Posterior cingulate gyrus (tissue), 11 donors: ENCODE results near the gene TENT4A.

Experiments used
- DNase-seq, 10 donors: peaks; one replicate each; pipeline versions ENCODE4 v3.0.0 to v3.0.0-alpha.2; 2020 to 2021; ENCODE audit warnings: mixed read lengths in 3 of 10
- intact Hi-C: fragments of 100-400 bp; cut with DNase I; formaldehyde crosslinking; loops from one replicate; pipeline ENCODE4 v1.15.1; 2023

Gene TENT4A

GRCh38 chr5:6785861-6786180 is 72.6 kb downstream of the TENT4A start:
- DNase-seq = no peak
- intact Hi-C loops = no loop called here

GRCh38 chr5:6786786-6787495 is 73.7 kb downstream of the TENT4A start:
- no peak for DNase-seq
- intact Hi-C loops = no loop called here

DNA sequence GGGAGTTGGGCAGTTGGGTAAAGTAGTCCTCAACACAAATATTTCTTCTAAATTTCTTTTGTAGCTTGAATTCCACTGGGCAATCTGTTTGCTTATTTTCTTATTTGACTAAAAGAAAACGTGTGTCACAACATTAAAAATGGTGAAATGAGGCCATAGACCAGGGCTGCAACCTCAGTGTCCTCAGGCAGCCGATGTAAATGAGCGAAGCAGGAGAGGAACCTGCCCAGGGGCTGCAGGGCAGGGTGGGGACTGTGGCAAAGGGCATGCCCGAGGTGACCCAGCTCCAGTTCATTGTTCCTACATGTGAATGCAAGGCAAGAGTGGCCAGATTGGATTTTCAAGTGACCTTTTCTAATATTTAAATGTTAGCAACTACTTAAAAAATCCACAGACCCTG is 74.7 kb downstream of the TENT4A start:
- no peak for DNase-seq
- intact Hi-C loops = no loop called here

DNA sequence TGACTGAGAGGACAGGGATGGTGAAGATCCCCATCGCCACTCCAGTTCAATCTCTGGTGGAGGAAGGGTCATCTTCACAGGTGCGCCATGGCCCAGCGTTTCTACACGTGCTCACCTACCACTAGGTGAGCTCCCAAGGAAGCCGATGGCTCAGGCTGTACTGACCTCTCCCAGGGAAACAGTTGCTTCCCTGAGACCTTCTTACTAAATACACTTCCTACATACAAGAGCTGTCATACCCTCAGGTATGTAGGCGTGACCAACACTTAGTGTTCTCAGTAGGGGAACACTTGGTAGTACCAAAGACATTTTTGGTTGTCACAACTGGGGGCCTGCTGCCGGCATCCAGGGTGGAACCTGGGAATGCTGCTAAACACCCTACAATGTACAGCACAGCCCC is 75.2 kb downstream of the TENT4A start:
- intact Hi-C loops = no loop called here
- DNase-seq = peak in 1 of 10 donors; percentile 41

DNA sequence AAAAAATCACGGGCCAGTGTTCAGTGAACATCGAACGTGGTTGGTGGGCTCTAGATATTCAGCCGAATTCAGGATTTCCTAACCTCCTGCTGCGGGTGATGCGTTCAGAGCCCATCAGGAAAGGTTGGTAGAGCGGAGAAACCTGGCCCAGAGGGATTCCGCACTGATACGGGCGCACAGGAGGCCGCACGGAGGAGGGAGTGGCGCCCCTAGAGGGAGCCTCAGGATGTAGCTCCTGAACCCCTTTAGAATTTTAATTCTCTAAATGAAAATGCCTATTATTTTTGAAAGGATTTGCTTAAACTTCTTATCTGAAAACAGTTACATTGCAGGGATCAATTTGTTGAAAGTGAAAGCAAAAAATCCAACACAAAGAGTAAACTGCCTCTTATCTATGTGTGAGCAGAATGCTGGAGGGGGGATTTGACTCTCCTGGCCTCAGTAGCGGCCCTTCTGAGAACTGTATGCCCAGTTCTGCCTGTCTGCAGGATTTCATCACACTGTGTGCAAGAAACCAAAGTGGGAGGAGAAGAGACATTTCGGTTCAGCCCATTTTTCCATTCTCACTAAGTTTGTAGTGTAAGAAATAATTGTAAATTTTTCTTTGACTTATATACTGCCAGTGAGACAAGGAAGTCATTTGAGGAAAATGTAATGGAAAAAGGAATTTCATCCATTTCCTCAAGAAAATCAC is 75.9 kb downstream of the TENT4A start:
- intact Hi-C loops = no loop called here
- peak in 1 of 10 donors; percentile 49 for DNase-seq

- no peak for DNase-seq
- intact Hi-C loops = no loop called here
These were observed 77.2 kb downstream of the TENT4A start for GRCh38 chr5:6790346-6790865.

GRCh38 chr5:6791031-6791430 is 77.8 kb downstream of the TENT4A start:
- DNase-seq = peak in 1 of 10 donors; percentile 68
- intact Hi-C loops = no loop called here

DNA sequence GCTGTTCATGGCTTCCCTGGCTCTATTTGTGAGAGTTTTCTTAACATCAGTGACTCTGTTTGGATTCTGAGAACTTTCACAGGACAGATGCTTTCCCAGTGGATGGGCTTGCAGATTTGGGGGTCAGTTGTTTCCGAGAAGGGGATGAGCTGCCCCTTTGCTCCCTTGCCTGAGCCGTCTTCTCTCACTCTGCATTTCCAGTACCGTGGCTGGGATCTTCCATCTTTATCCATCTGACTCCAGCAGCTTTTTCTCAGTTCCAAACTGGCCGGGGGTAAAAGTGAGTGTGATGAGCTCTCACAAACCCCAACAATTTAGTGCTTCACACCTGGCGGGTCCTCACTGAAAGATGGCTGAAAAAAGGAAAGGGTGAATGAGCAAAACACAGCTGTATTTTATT is 79.1 kb downstream of the TENT4A start:
- intact Hi-C loops = no loop called here
- no peak for DNase-seq

DNA sequence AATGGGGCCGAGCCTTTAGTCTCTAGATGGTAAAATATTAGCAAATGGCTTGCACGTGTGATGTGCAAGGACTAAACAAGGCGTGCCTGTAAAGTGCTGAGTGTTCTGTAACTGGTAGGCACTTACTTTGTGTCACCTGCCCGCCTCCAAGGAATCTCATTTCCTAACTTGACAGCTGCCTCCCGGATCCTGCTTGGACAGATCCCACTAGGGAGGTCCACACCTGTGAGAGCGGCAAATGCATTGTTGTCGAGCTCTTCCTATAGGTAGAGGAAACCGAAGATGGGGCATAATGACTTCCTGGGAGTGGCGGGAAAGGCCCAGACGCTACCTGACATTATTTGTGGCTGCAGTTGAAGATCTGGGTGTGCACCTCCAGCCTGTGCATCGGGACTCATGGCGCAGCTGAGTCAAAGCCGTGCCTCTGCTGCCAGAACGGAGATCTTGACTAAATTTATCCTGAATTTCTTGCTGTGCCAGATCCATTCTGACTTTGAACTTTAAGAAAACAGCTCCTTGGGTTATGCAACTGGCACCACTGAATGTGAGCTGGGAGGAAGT is 79.8 kb downstream of the TENT4A start:
- intact Hi-C loops = no loop called here
- peak in 5 of 10 donors; percentile 22 to 84 (median 51) for DNase-seq

- intact Hi-C loops = no loop called here
- no peak for DNase-seq
These were observed 88.0 kb downstream of the TENT4A start for GRCh38 chr5:6801236-6801635.

DNA sequence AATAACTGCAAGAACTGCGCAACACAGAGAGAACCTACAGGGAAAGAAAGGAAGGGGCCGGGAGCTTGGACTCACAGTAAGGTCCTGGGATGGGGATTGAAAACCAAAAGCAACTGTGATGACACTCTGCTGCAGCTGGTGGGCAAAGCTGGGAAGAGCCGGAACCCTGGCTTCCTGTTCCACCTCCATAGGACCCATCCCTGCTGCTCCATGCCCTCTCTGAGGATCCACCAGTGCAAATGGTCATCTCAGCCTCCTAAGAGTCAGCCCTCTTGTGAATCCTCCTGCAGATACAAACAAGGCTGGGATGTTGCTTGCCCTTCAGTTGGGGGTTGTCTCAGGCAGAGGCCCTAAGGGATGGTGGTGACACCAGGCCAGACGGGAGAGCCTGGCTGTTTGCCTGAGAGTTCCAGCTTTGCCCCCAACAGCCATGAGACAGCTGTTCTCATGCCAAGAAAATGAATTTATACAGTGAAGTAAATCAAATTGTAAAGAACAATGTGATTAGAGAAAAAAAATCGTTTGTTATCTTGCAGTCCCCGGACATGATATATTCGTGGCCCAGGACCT is 90.8 kb downstream of the TENT4A start:
- DNase-seq = no peak
- intact Hi-C loops = no loop called here

DNA sequence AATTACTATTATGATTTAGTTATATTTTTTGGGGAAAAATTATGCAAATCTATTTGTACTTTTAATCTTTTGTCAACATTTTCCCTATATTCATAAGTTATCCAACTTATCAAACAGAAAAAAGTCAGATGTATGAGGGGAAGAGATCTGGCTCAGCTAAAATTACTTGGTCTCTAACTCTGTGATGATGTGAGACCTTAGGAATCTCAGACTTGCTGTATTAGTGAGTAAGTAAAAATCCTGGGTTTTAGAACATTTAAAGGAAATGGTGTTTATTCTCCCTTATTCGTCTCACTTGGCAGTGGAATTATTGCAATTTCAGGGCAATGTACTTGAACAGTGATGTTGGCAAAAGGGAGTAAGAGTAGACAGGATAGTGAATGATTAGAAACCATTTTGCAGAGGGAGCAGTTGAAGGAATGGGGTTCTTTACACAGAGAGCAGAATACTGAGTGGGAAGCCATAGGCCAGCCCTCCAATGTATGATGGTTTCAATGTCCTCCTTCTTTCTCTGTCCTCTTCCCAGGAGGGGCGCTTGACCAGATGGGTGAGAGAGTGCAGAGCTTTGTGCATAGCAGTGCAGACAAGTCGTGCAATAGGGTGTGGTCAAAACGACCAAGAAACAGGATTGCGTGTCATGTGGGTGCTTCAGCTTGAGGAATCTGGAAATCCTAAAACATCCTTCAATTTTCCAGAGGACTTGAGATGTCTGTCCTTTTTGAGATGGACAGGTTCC is 91.7 kb downstream of the TENT4A start:
- DNase-seq = no peak
- intact Hi-C loops = no loop called here

DNA sequence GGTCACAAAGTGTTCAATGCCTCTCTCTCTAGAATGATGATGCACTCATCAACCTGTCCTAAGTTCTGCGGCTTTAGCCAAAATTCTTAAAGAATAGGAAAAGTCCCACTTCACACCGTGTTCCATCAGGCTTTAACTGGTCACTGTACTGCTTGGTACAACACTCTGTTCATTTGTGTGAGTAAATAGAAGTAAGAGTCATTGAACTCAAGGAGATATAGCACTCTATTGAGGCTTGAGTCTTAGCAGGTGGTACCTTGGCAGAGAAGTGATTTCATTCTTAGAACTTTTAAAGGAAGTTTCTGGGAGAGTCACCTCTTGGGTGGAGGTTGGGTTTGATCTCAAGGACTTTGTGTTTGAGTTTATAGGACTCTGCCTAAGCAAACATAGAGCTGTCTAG is 92.6 kb downstream of the TENT4A start:
- intact Hi-C loops = no loop called here
- DNase-seq = no peak
